PC-3 (cell line): ENCODE data around the gene ENDOV. TPM values are rescaled to one million over a fixed set of nuclear protein-coding genes. Genes with fewer than 3 reads are reported as not detected.
A peak's percentile ranks its signal among the peaks of the same experiment; 100 is the strongest.

Source experiments
- ATAC-seq: fragments of 200-7000 bp; cut with Tn5 transposase; 2 replicates; pipeline ENCODE4 v1.9.1; 2020; ENCODE audit warnings: mild to moderate bottlenecking, moderate library complexity
- BruUV-seq: library from RNA; stranded (reverse); fragments of 400-500 nt; replicated peaks from 2 replicates; lab custom pipeline; 2021; lab: Mats Ljungman, UMichigan
- CTCF ChIA-PET: fragments of 300-600 bp; sonication (Branson Sonifier 250); formaldehyde crosslinking; loops from one replicate; lab custom pipeline; 2022; ENCODE audit warnings: antibody characterized with exemption; lab: Charles Lee
- POLR2A ChIA-PET: fragments of 300-600 bp; sonication (Branson Sonifier 250); formaldehyde crosslinking; loops from one replicate; lab custom pipeline; 2022; ENCODE audit warnings: antibody characterized with exemption; ENCODE audit not compliant: unreplicated experiment; lab: Charles Lee
- DNase-seq: peaks from one replicate; pipeline ENCODE4 v3.0.0-alpha.2; 2015
- H2AFZ ChIP-seq: fragments of 300-600 bp; sonication (generic); 2 replicates; pipeline ENCODE4 v1.6.0; 2016; ENCODE audit warnings: antibody characterized with exemption, low read length
- H3F3A ChIP-seq: fragments of 300-600 bp; sonication (generic); one replicate; pipeline ENCODE4 v1.6.0; 2017; ENCODE audit warnings: antibody characterized with exemption, low read length, control low read depth, mild to moderate bottlenecking; ENCODE audit not compliant: unreplicated experiment
- H3K27ac ChIP-seq: fragments of 300-600 bp; sonication (generic); 2 replicates; pipeline ENCODE4 v1.5.1; 2016; ENCODE audit warnings: mild to moderate bottlenecking, low read length
- H3K27me3 ChIP-seq: fragments of 300-600 bp; sonication (generic); 2 replicates; pipeline ENCODE4 v1.6.1; 2016; ENCODE audit warnings: low read length, mixed read lengths
- H3K36me3 ChIP-seq: fragments of 300-600 bp; sonication (generic); 2 replicates; pipeline ENCODE4 v1.6.1; 2016; ENCODE audit warnings: low read depth, mixed run types, low read length, mixed read lengths
- H3K4me1 ChIP-seq: fragments of 300-600 bp; sonication (generic); 2 replicates; pipeline ENCODE4 v1.5.1; 2016; ENCODE audit warnings: low read length; ENCODE audit not compliant: insufficient read depth
- H3K4me2 ChIP-seq: fragments of 300-600 bp; sonication (generic); 2 replicates; pipeline ENCODE4 v1.6.0; 2016; ENCODE audit warnings: low read length
- H3K4me3 ChIP-seq: fragments of 300-600 bp; sonication (generic); 2 replicates; pipeline ENCODE4 v1.5.1; 2016; ENCODE audit warnings: mild to moderate bottlenecking, low read length, mixed read lengths
- H3K79me2 ChIP-seq: fragments of 300-600 bp; sonication (generic); 2 replicates; pipeline ENCODE4 v1.6.1; 2017; ENCODE audit warnings: low read length, mixed read lengths
- H3K9ac ChIP-seq: fragments of 300-600 bp; sonication (generic); 2 replicates; pipeline ENCODE4 v1.6.0; 2016; ENCODE audit warnings: mild to moderate bottlenecking, low read length
- H3K9me2 ChIP-seq: fragments of 300-600 bp; sonication (generic); replicated peaks from 2 replicates; pipeline ENCODE4 v1.6.1; 2016; ENCODE audit warnings: mixed run types, low read length, mixed read lengths
- H3K9me3 ChIP-seq: fragments of 300-600 bp; sonication (generic); 2 replicates; pipeline ENCODE4 v1.6.1; 2016; ENCODE audit warnings: low read length, mixed read lengths
- H4K20me1 ChIP-seq: fragments of 300-600 bp; sonication (generic); 2 replicates; pipeline ENCODE4 v1.6.1; 2016; ENCODE audit warnings: low read length, mixed read lengths
- EZH2 ChIP-seq: fragments of 300-600 bp; sonication (generic); IDR thresholded peaks from one replicate; pipeline ENCODE4 v1.6.1; 2017; ENCODE audit warnings: antibody characterized with exemption, mild to moderate bottlenecking, low read length; ENCODE audit not compliant: unreplicated experiment
- EZH2phosphoT487 ChIP-seq: fragments of 300-600 bp; sonication (generic); IDR thresholded peaks from 2 replicates; pipeline ENCODE4 v1.6.1; 2018; ENCODE audit warnings: mild to moderate bottlenecking, antibody characterized with exemption, low read length, borderline replicate concordance
- intact Hi-C: fragments of 100-400 bp; cut with micrococcal nuclease; formaldehyde crosslinking; loops from 2 replicates; pipeline ENCODE4 v1.9.0; 2023
- total RNA-seq: library from RNA; depleted of rRNA; stranded (reverse); fragments of >200 nt; gene quantifications from 2 replicates; pipeline ENCODE4 v1.2.3, GENCODE V29; 2014
- TF ChIP-seq, protein P1 (sequence below): fragments of 300-600 bp; sonication (generic); conservative IDR thresholded peaks from 2 replicates; pipeline ENCODE4 v1.5.1; 2017; ENCODE audit warnings: antibody characterized with exemption, low read depth, mild to moderate bottlenecking, low read length

ENDOV gene
- total RNA-seq, 1 experiment from 2014 or later = 57.9 TPM

DNA sequence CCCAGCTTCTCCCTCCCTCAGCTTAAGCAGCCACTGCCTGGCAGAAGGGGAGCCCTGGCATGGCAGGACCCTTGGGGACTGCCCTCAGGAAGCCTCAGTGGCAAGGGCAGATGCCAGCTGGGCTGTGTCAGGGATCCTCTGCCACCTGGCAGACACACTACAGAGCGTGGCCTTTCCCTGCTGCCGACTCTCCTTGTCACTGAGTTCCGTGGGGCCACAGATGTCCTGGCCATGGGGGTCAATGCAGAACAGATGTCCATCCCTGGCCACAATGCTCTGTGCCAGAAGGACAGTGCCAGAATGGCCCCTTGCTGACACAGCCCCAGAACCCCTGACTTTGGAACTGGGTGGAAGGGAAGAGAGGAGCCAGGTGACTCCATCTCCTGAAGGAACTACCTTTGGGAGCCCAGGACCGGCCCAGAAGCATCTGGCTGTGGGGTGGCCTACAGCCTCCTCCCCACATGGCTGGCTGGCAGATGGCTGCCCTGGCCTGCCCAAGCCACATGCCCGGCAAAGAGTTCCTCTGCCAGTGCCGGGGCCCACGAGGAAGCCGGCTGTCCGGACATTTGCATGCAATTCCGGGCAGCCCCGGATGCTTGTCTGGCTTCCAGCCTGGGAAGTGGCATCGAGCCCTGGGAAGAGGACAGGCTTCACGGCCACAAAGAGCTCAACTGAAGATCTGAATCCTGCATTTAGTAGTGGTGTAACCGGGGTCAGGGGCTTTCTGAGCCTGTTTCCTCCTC is 37.4 kb downstream of the ENDOV start:
- TF ChIP-seq EZH2 (no peak), EZH2phosphoT487 (no peak)
- TF ChIP-seq, protein P1, sequence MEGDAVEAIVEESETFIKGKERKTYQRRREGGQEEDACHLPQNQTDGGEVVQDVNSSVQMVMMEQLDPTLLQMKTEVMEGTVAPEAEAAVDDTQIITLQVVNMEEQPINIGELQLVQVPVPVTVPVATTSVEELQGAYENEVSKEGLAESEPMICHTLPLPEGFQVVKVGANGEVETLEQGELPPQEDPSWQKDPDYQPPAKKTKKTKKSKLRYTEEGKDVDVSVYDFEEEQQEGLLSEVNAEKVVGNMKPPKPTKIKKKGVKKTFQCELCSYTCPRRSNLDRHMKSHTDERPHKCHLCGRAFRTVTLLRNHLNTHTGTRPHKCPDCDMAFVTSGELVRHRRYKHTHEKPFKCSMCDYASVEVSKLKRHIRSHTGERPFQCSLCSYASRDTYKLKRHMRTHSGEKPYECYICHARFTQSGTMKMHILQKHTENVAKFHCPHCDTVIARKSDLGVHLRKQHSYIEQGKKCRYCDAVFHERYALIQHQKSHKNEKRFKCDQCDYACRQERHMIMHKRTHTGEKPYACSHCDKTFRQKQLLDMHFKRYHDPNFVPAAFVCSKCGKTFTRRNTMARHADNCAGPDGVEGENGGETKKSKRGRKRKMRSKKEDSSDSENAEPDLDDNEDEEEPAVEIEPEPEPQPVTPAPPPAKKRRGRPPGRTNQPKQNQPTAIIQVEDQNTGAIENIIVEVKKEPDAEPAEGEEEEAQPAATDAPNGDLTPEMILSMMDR = no peak
- CTCF ChIA-PET = no interaction called here
- no peaks in the 10 kb centered on the region for H3K27me3 ChIP-seq
- H3K9me2 ChIP-seq = no peaks in the 10 kb centered on the region
- H3K4me2 ChIP-seq = no peak overlapping the region
- H3K79me2 ChIP-seq = no peaks in the 10 kb centered on the region
- no TSS peak for BruUV-seq
- H3K9me3 ChIP-seq = no peaks in the 10 kb centered on the region
- no peak overlapping the region for H3K4me3 ChIP-seq
- intact Hi-C loops = loop anchor here (10.0 kb wide), 1 partner anchor 442 kb away; no protein-coding TSS in a partner anchor
- no peak for DNase-seq
- H2AFZ ChIP-seq = no peak overlapping the region
- H3K27ac ChIP-seq = no peak overlapping the region
- H3K9ac ChIP-seq = no peak overlapping the region
- H3F3A ChIP-seq = no peaks in the 10 kb centered on the region
- POLR2A ChIA-PET = no interaction called here
- no peaks in the 10 kb centered on the region for H4K20me1 ChIP-seq
- peaks cover 15% of the 10 kb centered on the region for H3K4me1 ChIP-seq
- H3K36me3 ChIP-seq = no peaks in the 10 kb centered on the region
- no peak for ATAC-seq

DNA sequence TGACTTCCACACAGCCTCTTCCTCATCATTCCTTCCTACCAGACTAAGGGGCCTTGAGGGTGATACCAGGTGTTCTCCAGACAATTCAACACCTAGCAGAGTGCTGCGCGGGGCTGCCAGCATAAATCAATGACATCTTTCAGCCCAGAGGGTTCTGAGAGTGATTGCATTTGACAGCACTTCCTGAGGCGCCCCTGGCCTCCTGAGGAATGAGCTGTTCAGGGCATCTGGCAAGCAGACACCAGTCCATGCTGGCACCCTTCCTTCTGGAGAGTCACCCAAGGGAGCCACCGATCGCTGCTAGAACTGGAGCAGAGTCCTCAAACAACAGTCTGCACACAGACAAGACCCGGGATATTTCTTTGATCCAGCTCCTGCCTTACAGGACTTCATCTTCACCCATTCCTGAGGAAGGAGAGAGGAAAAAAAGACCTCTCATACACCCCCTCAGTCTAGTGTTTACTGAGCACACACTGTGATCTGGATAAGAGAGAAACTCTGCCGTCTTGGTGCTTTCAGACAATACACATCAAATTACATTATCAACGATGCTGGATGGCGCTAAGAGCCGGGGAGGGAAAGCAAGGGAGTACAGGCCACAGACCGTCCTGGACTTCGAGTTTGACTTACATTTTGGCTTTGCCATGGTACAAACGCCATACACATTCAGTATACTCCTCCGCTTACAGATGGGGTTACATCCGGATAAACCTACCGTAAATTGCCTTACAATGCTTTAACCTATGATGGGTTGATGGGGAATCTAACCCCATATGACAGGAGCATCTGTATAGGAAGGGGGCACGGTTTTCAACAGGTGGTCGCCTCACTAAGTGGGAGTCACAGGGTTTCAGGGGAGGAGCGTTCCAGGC is 38.4 kb downstream of the ENDOV start:
- Histone ChIP-seq H3K27me3 (no peaks in the 10 kb centered on the region), H3K9me3 (no peaks in the 10 kb centered on the region), H3K4me2 (peak overlapping the region; percentile 92), H3K79me2 (no peaks in the 10 kb centered on the region), H3K4me1 (peaks cover 20% of the 10 kb centered on the region), H2AFZ (no peak overlapping the region), H4K20me1 (no peaks in the 10 kb centered on the region), H3K9ac (peak overlapping the region; percentile 99), H3K36me3 (no peaks in the 10 kb centered on the region), H3K9me2 (no peaks in the 10 kb centered on the region), H3K4me3 (peak overlapping the region; percentile 80; the same call in 1 of the 2 replicates), H3K27ac (no peak overlapping the region), H3F3A (no peaks in the 10 kb centered on the region)
- BruUV-seq = no TSS peak
- ChIA-PET CTCF (no interaction called here), POLR2A (no interaction called here)
- ATAC-seq (no peak), DNase-seq (peak; percentile 17)
- TF ChIP-seq EZH2phosphoT487 = no peak
- TF ChIP-seq EZH2 = no peak
- TF ChIP-seq, protein P1 = no peak
- intact Hi-C loops = loop anchor here (10.0 kb wide), 1 partner anchor 441 kb away; no protein-coding TSS in a partner anchor
